Esophagus (tissue), 2 donors: ENCODE results near the gene SPESP1. TPM values are rescaled to one million over a fixed set of nuclear protein-coding genes. Genes with fewer than 3 reads are reported as not detected.

Experiments
- H3K27ac ChIP-seq, 2 donors: one replicate each; pipeline ENCODE4 v1.5.1; 2013; ENCODE audit warnings: low read depth in 2 of 2, mild to moderate bottlenecking in 2 of 2, inconsistent platforms in 1 of 2, low read length in 1 of 2, moderate library complexity in 1 of 2
- H3K27me3 ChIP-seq, 2 donors: one replicate each; pipeline ENCODE4 v1.6.1; 2013; ENCODE audit warnings: low read length in 2 of 2, control low read depth in 1 of 2, mild to moderate bottlenecking in 1 of 2; ENCODE audit not compliant: insufficient read depth in 2 of 2, control insufficient read depth in 1 of 2
- H3K36me3 ChIP-seq, 2 donors: one replicate each; pipeline ENCODE4 v1.6.1; 2013; ENCODE audit warnings: low read length in 1 of 2; ENCODE audit not compliant: control insufficient read depth in 2 of 2, insufficient read depth in 2 of 2
- H3K4me1 ChIP-seq, 2 donors: one replicate each; pipeline ENCODE4 v1.6.1; 2013; ENCODE audit warnings: low read length in 1 of 2; ENCODE audit not compliant: control insufficient read depth in 2 of 2, insufficient read depth in 2 of 2
- H3K4me3 ChIP-seq, 2 donors: one replicate each; pipeline ENCODE4 v1.5.1; 2013; ENCODE audit warnings: low read length in 2 of 2, mild to moderate bottlenecking in 2 of 2, low read depth in 1 of 2, moderate library complexity in 1 of 2
- H3K9me3 ChIP-seq, 2 donors: one replicate each; pipeline ENCODE4 v1.6.1; 2013; ENCODE audit warnings: mild to moderate bottlenecking in 2 of 2, low read depth in 1 of 2, low read length in 1 of 2, moderate library complexity in 1 of 2; ENCODE audit not compliant: control insufficient read depth in 2 of 2, insufficient read depth in 1 of 2
- WGBS, 2 donors: extraction: QIAGEN DNeasy Blood & Tissue Kit; methylation state at CpG; one replicate each; pipeline ENCODE4 v1.1.7; 2013; 5-methylcytosine and 5-hydroxymethylcytosine counted together
- polyA plus RNA-seq, 2 donors: library from polyadenylated mRNA; stranded (reverse); fragments of 200-250 nt; gene quantifications; one replicate each; pipeline ENCODE4 v1.2.3, GENCODE V29; 2013
- donor health status: healthy with polysubstance abuse.
- donor health status: Bipolar disorder and iron deficiency.

Gene SPESP1
- polyA plus RNA-seq, 2 donors, result 1.1 to 1.2 TPM

- Histone ChIP-seq H3K36me3 (no peaks in the 10 kb centered on the region), H3K27me3 (no peaks in the 10 kb centered on the region), H3K9me3 (no peaks in the 10 kb centered on the region), H3K4me1 (no peaks in the 10 kb centered on the region), H3K27ac (no peak overlapping the region), H3K4me3 (no peak overlapping the region)
Observed at GRCh38 chr15:68909601-68910100, 20.7 kb upstream of the SPESP1 start.

GRCh38 chr15:68910341-68910740, 20.0 kb upstream of the SPESP1 start:
- Histone ChIP-seq H3K27ac (no peak overlapping the region), H3K9me3 (no peaks in the 10 kb centered on the region), H3K27me3 (no peaks in the 10 kb centered on the region), H3K4me3 (no peak overlapping the region), H3K36me3 (no peaks in the 10 kb centered on the region), H3K4me1 (no peaks in the 10 kb centered on the region)

GRCh38 chr15:68910816-68911215, 19.5 kb upstream of the SPESP1 start:
- Histone ChIP-seq H3K27me3 (no peaks in the 10 kb centered on the region), H3K36me3 (no peaks in the 10 kb centered on the region), H3K4me1 (no peaks in the 10 kb centered on the region), H3K4me3 (no peak overlapping the region), H3K27ac (no peak overlapping the region), H3K9me3 (no peaks in the 10 kb centered on the region)
- 82 to 91% methylated on average over 2 of the region's 2 CpGs for WGBS, 2 donors

- no peak overlapping the region for H3K4me3 ChIP-seq
- WGBS, 2 donors, result 0% methylated on average over 1 of the region's 1 CpG
- H3K9me3 ChIP-seq, result no peaks in the 10 kb centered on the region
- no peaks in the 10 kb centered on the region for H3K36me3 ChIP-seq
- H3K4me1 ChIP-seq, result no peaks in the 10 kb centered on the region
- no peak overlapping the region for H3K27ac ChIP-seq
- H3K27me3 ChIP-seq, result no peaks in the 10 kb centered on the region
Observed at GRCh38 chr15:68921926-68922325, 8.4 kb upstream of the SPESP1 start.

GRCh38 chr15:68924866-68925560, 5.3 kb upstream of the SPESP1 start:
- H3K4me1 ChIP-seq, result peaks cover 0 to 2% of the 10 kb centered on the region in 2 donors
- H3K9me3 ChIP-seq, result peaks cover 0 to 2% of the 10 kb centered on the region in 2 donors
- no peak overlapping the region for H3K4me3 ChIP-seq
- no peaks in the 10 kb centered on the region for H3K27me3 ChIP-seq
- no peak overlapping the region for H3K27ac ChIP-seq
- WGBS, 2 donors, result 2% methylated on average over 8 of the region's 8 CpGs
- no peaks in the 10 kb centered on the region for H3K36me3 ChIP-seq

GRCh38 chr15:68933001-68933400, 2.7 kb downstream of the SPESP1 start:
- H3K27me3 ChIP-seq, result no peaks in the 10 kb centered on the region
- 85 to 86% methylated on average over 6 of the region's 6 CpGs for WGBS, 2 donors
- H3K27ac ChIP-seq, result no peak overlapping the region
- peaks cover 0 to 5% of the 10 kb centered on the region in 2 donors for H3K4me1 ChIP-seq
- H3K36me3 ChIP-seq, result no peaks in the 10 kb centered on the region
- peaks cover 0 to 7% of the 10 kb centered on the region in 2 donors for H3K9me3 ChIP-seq
- H3K4me3 ChIP-seq, result no peak overlapping the region

- Histone ChIP-seq H3K27me3 (no peaks in the 10 kb centered on the region), H3K27ac (no peak overlapping the region), H3K4me3 (no peak overlapping the region), H3K36me3 (no peaks in the 10 kb centered on the region), H3K9me3 (peaks cover 0 to 7% of the 10 kb centered on the region in 2 donors), H3K4me1 (peaks cover 0 to 5% of the 10 kb centered on the region in 2 donors)
Observed at GRCh38 chr15:68934341-68934740, 4.0 kb downstream of the SPESP1 start.

- Histone ChIP-seq H3K36me3 (no peaks in the 10 kb centered on the region), H3K27me3 (no peaks in the 10 kb centered on the region), H3K27ac (no peak overlapping the region), H3K4me1 (no peaks in the 10 kb centered on the region), H3K9me3 (peaks cover 0 to under 1% of the 10 kb centered on the region in 2 donors), H3K4me3 (no peak overlapping the region)
- WGBS, 2 donors, result 86 to 92% methylated on average over 2 of the region's 2 CpGs
Observed at GRCh38 chr15:68935400-68935937, 5.1 kb downstream of the SPESP1 start.

- H3K27me3 ChIP-seq, result no peaks in the 10 kb centered on the region
- no peak overlapping the region for H3K27ac ChIP-seq
- no peaks in the 10 kb centered on the region for H3K9me3 ChIP-seq
- H3K36me3 ChIP-seq, result no peaks in the 10 kb centered on the region
- H3K4me3 ChIP-seq, result no peak overlapping the region
- 29 to 43% methylated on average over 1 of the region's 1 CpG for WGBS, 2 donors
- H3K4me1 ChIP-seq, result no peaks in the 10 kb centered on the region
Observed at GRCh38 chr15:68939501-68939900, 9.2 kb downstream of the SPESP1 start.

GRCh38 chr15:68951813-68952212, 21.5 kb downstream of the SPESP1 start:
- H3K4me3 ChIP-seq, result no peak overlapping the region
- 75 to 81% methylated on average over 4 of the region's 4 CpGs for WGBS, 2 donors
- H3K9me3 ChIP-seq, result no peaks in the 10 kb centered on the region
- no peaks in the 10 kb centered on the region for H3K36me3 ChIP-seq
- H3K4me1 ChIP-seq, result no peaks in the 10 kb centered on the region
- no peaks in the 10 kb centered on the region for H3K27me3 ChIP-seq
- no peak overlapping the region for H3K27ac ChIP-seq
